Ramos (cell line): ENCODE results near the gene NAV2.

Source experiments
- in situ Hi-C: fragments of 300-500 bp; cut with MboI; formaldehyde crosslinking; loops from one replicate; pipeline ENCODE4 v1.14.3; 2022; ENCODE audit warnings: low sequenced_read_pairs; ENCODE audit not compliant: unreplicated experiment

Gene NAV2

DNA sequence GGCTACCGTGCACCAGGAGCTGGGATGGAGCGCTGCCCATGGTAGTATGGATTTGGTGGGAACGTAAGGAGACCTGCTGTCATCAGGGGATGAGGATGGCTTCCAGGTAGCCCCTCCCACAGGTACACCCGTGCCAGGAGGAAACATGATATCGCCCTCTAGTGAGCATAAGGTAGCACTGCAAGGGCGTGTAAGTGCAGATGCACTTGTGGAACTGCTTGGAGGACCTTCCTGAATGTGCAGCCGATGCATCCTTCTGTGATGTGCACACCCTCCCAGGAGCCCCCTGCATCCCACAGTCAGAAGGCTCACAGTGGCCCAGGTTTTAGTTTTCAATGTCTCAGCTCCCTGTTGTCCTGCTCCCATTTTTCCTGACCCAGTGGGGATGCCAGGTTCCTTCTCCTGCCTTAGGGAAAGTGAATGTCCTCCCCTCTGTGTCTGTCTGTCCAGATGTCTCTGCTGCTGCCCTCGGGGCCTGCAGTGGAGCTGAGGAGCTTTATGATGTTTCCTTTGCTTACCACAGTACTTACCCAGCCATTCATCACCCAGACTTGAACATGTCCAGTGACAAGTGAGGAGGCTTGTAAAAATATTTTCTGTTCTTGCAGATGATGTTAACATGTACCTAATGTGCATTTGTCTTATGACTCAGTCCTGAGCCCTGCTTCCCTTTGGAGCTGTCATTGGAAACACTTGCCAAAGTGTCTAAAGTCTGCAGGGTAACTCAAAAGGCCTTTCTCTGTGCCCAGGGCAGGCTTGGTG is 398.5 kb downstream of the NAV2 start:
- in situ Hi-C loops = loop anchor here (5.0 kb wide), 1 partner anchor 164 kb away; no protein-coding TSS in a partner anchor

- in situ Hi-C loops = loop anchor here (5.0 kb wide), 1 partner anchor 165 kb away; no protein-coding TSS in a partner anchor
These were observed 399.2 kb downstream of the NAV2 start for GRCh38 chr11:20111871-20112270.

GRCh38 chr11:20112291-20113148 is 399.9 kb downstream of the NAV2 start:
- in situ Hi-C loops = loop anchor here (5.0 kb wide), 1 partner anchor 165 kb away; no protein-coding TSS in a partner anchor

DNA sequence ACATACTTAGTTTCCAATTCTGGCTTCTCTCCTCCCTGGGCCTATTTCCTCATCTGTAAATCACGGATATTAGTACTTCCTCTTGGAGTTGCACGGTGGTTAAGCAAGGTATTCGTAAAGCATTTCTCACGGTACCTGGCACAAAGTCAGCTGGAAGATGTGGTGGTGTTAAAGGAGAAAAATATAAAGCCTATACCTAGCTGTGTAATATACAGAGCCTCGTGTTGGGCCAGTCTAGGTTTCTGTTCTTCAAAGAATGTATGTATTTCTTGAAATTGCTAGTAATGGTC is 400.5 kb downstream of the NAV2 start:
- in situ Hi-C loops = loop anchor here (5.0 kb wide), 1 partner anchor 166 kb away; no protein-coding TSS in a partner anchor

DNA sequence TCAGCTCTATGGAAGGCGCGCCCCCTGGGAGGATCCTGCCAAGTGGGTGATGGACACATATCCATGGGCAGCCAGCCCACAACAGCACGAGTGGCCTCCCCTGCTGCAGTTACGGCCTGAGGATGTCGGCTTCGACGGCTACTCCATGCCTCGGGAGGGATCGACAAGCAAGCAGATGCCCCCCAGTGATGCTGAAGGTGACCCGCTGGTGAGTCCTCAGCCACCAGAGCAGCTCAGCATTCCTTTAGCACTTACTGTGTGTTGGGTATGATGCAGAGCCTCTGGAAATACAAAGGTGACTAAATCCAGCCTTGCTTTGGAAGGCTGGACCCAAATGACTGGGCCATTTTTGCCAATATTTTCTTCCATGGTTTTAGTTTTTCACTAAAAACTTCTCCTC is 402.0 kb downstream of the NAV2 start:
- in situ Hi-C loops = loop anchor here (5.0 kb wide), 1 partner anchor 167 kb away; no protein-coding TSS in a partner anchor

DNA sequence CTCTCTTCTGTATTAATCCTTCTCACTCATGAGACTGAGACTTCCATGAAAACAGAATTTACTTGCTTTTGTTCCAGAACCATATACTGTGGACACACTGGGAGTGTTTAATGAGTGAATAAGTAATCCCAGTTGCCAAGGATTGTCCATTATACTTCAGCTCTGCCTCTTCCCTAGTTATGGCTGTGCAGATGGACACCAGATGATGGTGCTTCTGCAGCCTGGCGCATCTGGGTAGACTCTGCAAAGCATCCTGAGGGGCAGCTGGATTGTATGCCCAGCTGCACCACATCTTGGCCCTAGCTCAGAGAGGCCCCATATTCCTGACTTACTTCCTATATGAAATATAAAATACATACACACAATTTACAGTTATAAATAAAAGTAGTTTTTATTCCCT is 404.2 kb downstream of the NAV2 start:
- in situ Hi-C loops = no loop called here

DNA sequence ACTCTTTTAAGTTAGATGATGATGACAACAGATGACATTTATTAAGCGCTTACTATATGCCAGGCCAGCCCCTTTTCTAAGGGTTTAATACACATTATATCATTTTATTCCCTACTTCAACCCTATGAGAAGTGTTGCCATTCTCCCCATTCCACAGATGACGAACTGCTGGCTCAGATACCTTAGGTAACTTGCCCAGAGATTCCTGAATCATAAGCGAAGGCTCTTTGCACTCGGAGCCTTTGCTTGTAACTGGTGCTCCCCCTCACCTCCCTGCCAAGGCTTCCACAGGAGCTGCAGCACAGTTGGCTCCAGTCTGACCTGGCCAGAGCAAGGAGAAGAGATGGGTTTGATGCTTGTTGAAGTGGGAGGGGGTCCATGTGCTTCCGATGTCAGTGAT is 404.7 kb downstream of the NAV2 start:
- in situ Hi-C loops = no loop called here

DNA sequence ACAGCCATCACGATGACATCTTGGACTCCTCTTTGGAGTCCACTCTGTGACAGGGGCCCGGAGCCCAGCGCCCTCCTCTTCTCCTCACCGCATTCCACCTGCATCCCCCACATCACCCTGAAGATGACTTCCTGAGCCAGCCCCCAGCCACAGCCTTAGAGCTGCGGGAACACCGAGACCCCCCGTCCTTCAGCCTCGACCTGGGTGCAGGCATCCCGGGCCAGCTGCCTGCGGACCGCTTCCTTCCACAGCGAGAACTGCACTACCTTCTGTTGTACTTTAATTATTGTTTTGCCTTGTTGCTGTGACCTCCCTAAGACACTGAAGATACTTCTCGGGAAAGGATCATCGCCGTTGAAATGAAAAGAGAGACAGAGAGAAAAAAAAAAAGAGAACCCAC is 405.6 kb downstream of the NAV2 start:
- in situ Hi-C loops = no loop called here

GRCh38 chr11:20119315-20119714 is 406.7 kb downstream of the NAV2 start:
- in situ Hi-C loops = no loop called here

- in situ Hi-C loops = loop anchor here (10.0 kb wide), 1 partner anchor 234 kb away; no protein-coding TSS in a partner anchor
These were observed 407.7 kb downstream of the NAV2 start for GRCh38 chr11:20120134-20120925.

- in situ Hi-C loops = loop anchor here (10.0 kb wide), 1 partner anchor 233 kb away; no protein-coding TSS in a partner anchor
These were observed 409.5 kb downstream of the NAV2 start for GRCh38 chr11:20122131-20122530.

DNA sequence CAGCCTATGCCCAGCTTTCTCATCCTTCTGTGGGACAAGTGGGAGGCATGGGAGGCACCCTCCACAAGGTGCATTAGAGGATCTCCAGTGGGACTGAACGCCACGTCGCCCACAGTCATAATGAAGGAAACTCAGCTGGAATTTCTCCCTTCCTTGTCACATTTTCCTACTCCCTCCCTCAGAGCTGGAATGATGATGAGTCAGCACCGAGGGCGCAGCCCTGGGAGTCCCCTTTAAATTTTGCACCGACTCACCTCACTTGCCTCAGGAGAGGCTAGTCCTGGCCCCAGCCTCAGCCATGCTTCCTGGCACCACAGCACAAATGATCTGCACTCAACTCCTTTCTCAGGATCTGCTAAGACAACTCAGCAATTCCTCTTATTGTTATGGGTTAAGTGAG is 413.3 kb downstream of the NAV2 start:
- in situ Hi-C loops = loop anchor here (10.0 to 25.0 kb wide), 2 partner anchors 229 to 564 kb away; no protein-coding TSS in a partner anchor

DNA sequence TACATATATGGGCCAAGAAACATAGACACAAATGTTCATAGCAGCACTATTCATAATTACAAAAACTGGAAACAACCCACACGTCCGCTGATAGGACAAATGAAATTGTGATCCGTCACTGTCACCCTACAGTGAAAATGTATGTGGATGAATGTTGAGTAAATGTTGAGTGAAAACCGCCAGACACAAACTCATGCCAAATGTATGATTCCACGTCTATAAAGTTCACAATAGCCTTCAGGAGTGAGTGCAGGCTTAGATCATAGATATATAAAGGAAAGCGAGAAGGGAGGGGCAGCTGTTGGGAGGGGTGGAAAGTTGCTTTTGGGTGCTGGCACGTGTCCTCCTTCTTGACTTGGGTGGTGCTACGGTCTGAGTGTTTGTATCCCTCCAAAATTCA is 414.1 kb downstream of the NAV2 start:
- in situ Hi-C loops = loop anchor here (10.0 to 25.0 kb wide), 2 partner anchors 228 to 564 kb away; no protein-coding TSS in a partner anchor

DNA sequence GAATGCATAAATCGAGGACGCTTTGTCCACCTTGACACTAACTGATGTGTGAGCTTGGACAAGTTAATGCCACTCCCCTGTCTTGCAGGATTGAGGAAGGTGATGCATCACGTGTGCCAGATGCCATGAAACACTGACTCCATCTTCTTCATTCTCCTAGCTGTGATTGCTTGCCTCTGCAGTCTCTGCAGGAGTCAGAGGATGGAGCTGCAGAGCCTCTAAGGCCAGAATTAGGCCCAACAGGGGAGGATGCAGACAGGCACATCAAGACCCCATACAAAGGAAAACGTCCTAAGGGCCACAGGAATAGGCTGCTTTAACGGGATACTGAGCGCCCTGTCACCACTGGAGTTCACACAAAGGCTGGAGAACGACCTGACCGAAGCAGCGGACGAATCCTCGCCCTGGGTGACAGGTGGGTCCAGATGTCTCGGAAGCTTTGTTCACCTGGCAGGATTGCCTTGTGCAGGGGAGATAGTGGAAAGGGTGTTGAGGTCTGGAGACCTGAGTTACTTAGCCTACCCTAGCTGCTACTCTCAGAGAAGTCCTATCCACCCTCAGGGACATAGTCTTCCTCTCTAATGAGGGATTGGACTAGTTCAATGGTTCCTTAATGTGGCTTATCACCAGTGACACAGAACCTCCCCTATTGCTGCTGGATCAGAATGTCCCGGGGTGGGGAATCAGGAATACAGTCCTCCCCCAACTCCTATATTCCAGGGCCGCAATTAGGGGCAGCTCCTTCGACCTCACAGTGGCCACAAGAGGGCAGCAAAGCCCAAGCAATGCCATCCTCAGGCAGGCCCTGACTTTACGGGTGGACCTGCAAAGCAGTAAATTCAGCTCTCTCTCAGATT is 415.3 kb downstream of the NAV2 start:
- in situ Hi-C loops = loop anchor here (10.0 to 25.0 kb wide), 2 partner anchors 227 to 566 kb away; no protein-coding TSS in a partner anchor

DNA sequence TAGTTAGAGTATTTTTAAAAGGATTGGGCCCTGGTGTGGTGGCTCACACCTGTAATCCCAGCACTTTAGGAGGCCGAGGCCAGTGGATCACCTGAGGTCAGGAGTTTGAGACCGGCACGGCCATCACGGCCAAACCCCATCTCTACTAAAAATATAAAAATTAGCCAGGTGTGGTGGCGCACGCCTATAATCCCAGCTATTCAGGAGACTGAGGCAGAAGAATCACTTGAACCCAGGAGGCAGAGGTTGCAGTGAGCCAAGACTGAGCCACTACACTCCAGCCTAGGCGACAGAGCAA is 415.8 kb downstream of the NAV2 start:
- in situ Hi-C loops = loop anchor here (10.0 to 25.0 kb wide), 2 partner anchors 226 to 566 kb away; no protein-coding TSS in a partner anchor

GRCh38 chr11:20129665-20130064 is 417.0 kb downstream of the NAV2 start:
- in situ Hi-C loops = loop anchor here (10.0 to 25.0 kb wide), 2 partner anchors 225 to 567 kb away; no protein-coding TSS in a partner anchor

- in situ Hi-C loops = loop anchor here (25.0 kb wide), 1 partner anchor 570 kb away; no protein-coding TSS in a partner anchor
These were observed 419.4 kb downstream of the NAV2 start for GRCh38 chr11:20131788-20132666.

DNA sequence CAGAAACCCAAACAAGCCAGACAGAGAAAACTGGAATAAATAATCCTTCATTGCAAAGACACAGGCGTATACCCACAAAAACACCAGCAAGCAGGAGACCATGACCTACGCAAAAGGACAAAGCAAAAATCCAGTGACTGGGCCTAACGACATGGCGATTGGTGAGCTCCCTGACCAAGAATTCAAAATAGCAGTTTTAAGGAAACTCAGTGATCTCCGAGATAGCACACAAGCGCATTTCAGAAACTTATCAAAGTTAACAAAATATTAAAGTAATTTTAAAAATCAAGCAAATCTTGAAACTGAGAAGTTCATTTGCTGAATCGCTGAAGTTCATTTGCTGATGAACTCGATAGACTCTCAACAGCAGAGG is 420.0 kb downstream of the NAV2 start:
- in situ Hi-C loops = loop anchor here (25.0 kb wide), 1 partner anchor 570 kb away; no protein-coding TSS in a partner anchor
